ENCODE data around the gene VGLL4.

- TF ChIP-seq CTCF (IDR thresholded peaks at IDR 0.05; ENCODE audit: poor library complexity, severe bottlenecking) (no peak), EZH2 (IDR thresholded peaks at IDR 0.05; ENCODE audit: borderline replicate concordance, insufficient read depth, low read length, poor library complexity, severe bottlenecking) (no peak), EP300 (conservative IDR thresholded peaks at IDR 0.05; ENCODE audit: poor library complexity, severe bottlenecking) (no peak), SMC3 (conservative IDR thresholded peaks at IDR 0.05; ENCODE audit: poor library complexity) (no peak), REST (IDR thresholded peaks at IDR 0.05; ENCODE audit: borderline replicate concordance) (no peak), RAD21 (conservative IDR thresholded peaks at IDR 0.05) (no peak), MXI1 (conservative IDR thresholded peaks at IDR 0.05; ENCODE audit: poor library complexity, severe bottlenecking) (no peak)
Observed at GRCh38 chr3:11631820-11632219, 11.9 kb downstream of the VGLL4 start.
